ENCODE results near the gene ASPDH. TPM values are rescaled to one million over a fixed set of nuclear protein-coding genes. Genes with fewer than 3 reads are reported as not detected.

ASPDH gene
- total and polyA plus RNA-seq, 2 of the 13 experiments (the other 11 are each of a cell fraction or from before 2014, with no cell fraction given), result 2.2 to 3.3 TPM

- TF ChIP-seq TAF1 (CRISPR knock-in tag; IDR thresholded peaks at IDR 0.05) (0 out of 2 replicates have a peak, but pooled peaks have one; percentile 15), CTCF (CRISPR knock-in tag; IDR thresholded peaks at IDR 0.05) (peak; percentile 58), ZNF333 (CRISPR knock-in tag; IDR thresholded peaks at IDR 0.05; ENCODE audit: borderline replicate concordance) (no peak), ZNF672 (CRISPR knock-in tag; IDR thresholded peaks at IDR 0.05) (no peak), PPARG (CRISPR knock-in tag; conservative IDR thresholded peaks at IDR 0.05) (no peak), ZFP91 (CRISPR knock-in tag; IDR thresholded peaks at IDR 0.05; ENCODE audit: borderline replicate concordance) (0 out of 2 replicates have a peak, but pooled peaks have one; percentile 11), SP5 (CRISPR knock-in tag; IDR thresholded peaks at IDR 0.05; ENCODE audit: borderline replicate concordance, low read depth) (0 out of 2 replicates have a peak, but pooled peaks have one; percentile 32), HBP1 (CRISPR knock-in tag; IDR thresholded peaks at IDR 0.05; ENCODE audit: low read depth) (no peak), ZNF263 (CRISPR knock-in tag; IDR thresholded peaks at IDR 0.05) (0 out of 2 replicates have a peak, but pooled peaks have one; percentile 41), RAD21 (CRISPR knock-in tag; IDR thresholded peaks at IDR 0.05) (0 out of 2 replicates have a peak, but pooled peaks have one; percentile 28), AKAP8 (CRISPR knock-in tag; IDR thresholded peaks at IDR 0.05) (no peak), HINFP (CRISPR knock-in tag; IDR thresholded peaks at IDR 0.05; ENCODE audit: low read depth) (no peak), ZMYM2 (CRISPR knock-in tag; IDR thresholded peaks at IDR 0.05) (no peak), ZKSCAN1 (IDR thresholded peaks at IDR 0.05; ENCODE audit: low read length) (no peak), XBP1 (CRISPR knock-in tag; IDR thresholded peaks at IDR 0.05) (no peak)
Measured at GRCh38 chr19:50465986-50466705, 47.6 kb downstream of the ASPDH start (continued).
